HepG2 (cell line): ENCODE results near the gene PRDX2. TPM values are rescaled to one million over a fixed set of nuclear protein-coding genes. Genes with fewer than 3 reads are reported as not detected.

Experiments used
- ATAC-seq: fragments of 200-7000 bp; cut with Tn5 transposase; 3 replicates; pipeline ENCODE4 v1.9.1; 2020; ENCODE audit warnings: mild to moderate bottlenecking, moderate library complexity
- BruUV-seq: library from RNA; stranded (reverse); fragments of 400-500 nt; replicated peaks from 2 replicates; lab custom pipeline; 2021; lab: Mats Ljungman, UMichigan
- CTCF ChIA-PET: fragments of 300-600 bp; formaldehyde crosslinking; extraction: SDS; loops from one replicate; lab custom pipeline; 2021; ENCODE audit warnings: low total read pairs, inconsistent platforms, low intra/inter-chr PET ratio; lab: Yijun Ruan, JAX
- POLR2A ChIA-PET: fragments of 350-600 bp; sonication (Branson Sonifier 250); formaldehyde crosslinking; loops from one replicate; lab custom pipeline; 2020; ENCODE audit warnings: antibody characterized with exemption, inconsistent platforms; lab: Yijun Ruan, JAX
- DNase-seq: peaks from one replicate; pipeline ENCODE4 v3.0.0-alpha.2; 2015; ENCODE audit warnings: low spot score
- FAIRE-seq: peaks from 3 replicates; lab custom pipeline; 2011; peaks lifted over from hg19 to GRCh38; lab: Jason Lieb, UNC
- H2AFZ ChIP-seq: one replicate; pipeline ENCODE4 v1.6.1; 2011; ENCODE audit warnings: low read length, inconsistent platforms
- H3K27ac ChIP-seq: fragments of 300-600 bp; 3 replicates; pipeline ENCODE4 v1.8.0; 2011; ENCODE audit warnings: mixed run types, mild to moderate bottlenecking, mixed read lengths, low read length, inconsistent platforms; ENCODE audit not compliant: insufficient read depth; ENCODE audit errors: extremely low read length
- H3K27me3 ChIP-seq, 2 experiments: fragments of 200-600 bp in 1 of 2; 2 replicates in 1 of 2; 3 replicates in 1 of 2; pipeline versions ENCODE4 v1.6.0 to v1.8.0; 2011; ENCODE audit warnings: low read length in 2 of 2, mild to moderate bottlenecking in 2 of 2, moderate library complexity in 2 of 2, inconsistent platforms in 1 of 2; ENCODE audit not compliant: insufficient read depth in 2 of 2, control insufficient read depth in 1 of 2
- H3K36me3 ChIP-seq, 2 experiments: fragments of 200-600 bp in 1 of 2; replicated peaks in 1 of 2; 2 replicates in 1 of 2; 3 replicates in 1 of 2; pipeline versions ENCODE4 v1.5.1 to v1.8.0; 2011; ENCODE audit warnings: low read length in 2 of 2, inconsistent platforms in 1 of 2; ENCODE audit not compliant: insufficient read depth in 2 of 2, control insufficient read depth in 1 of 2
- H3K4me1 ChIP-seq: 2 replicates; pipeline ENCODE4 v1.5.1; 2012; ENCODE audit warnings: low read length, inconsistent platforms; ENCODE audit not compliant: insufficient read depth
- H3K4me2 ChIP-seq: 2 replicates; pipeline ENCODE4 v1.6.0; 2011; ENCODE audit warnings: low read depth, low read length, inconsistent platforms
- H3K4me3 ChIP-seq, 3 experiments: fragments of 200-600 bp in 1 of 3; sonication (generic), shearing (Covaris generic) in 1 of 3; replicated peaks in 1 of 3; 2 replicates each; pipeline ENCODE4 v1.5.1; 2011 to 2016; ENCODE audit warnings: low read length in 3 of 3, inconsistent platforms in 2 of 3, low read depth in 2 of 3, mild to moderate bottlenecking in 2 of 3, control low read depth in 1 of 3, mixed read lengths in 1 of 3; ENCODE audit not compliant: insufficient read depth in 1 of 3
- H3K79me2 ChIP-seq: one replicate; pipeline ENCODE4 v1.6.1; 2011; ENCODE audit warnings: low read length, inconsistent platforms; ENCODE audit not compliant: insufficient read depth
- H3K9ac ChIP-seq: 2 replicates; pipeline ENCODE4 v1.6.0; 2011; ENCODE audit warnings: mild to moderate bottlenecking, low read depth, low read length, inconsistent platforms; ENCODE audit not compliant: insufficient read depth
- H3K9me3 ChIP-seq: 2 replicates; pipeline ENCODE4 v1.5.1; 2012; ENCODE audit warnings: mild to moderate bottlenecking, low read length
- H4K20me1 ChIP-seq: 2 replicates; pipeline ENCODE4 v1.6.0; 2011; ENCODE audit warnings: inconsistent platforms, mild to moderate bottlenecking, low read length, moderate library complexity; ENCODE audit not compliant: insufficient read depth
- ESRRA ChIP-seq: sonication (generic); formaldehyde crosslinking; IDR thresholded peaks from 2 replicates; pipeline ENCODE4 v1.5.1; 2020; ENCODE audit warnings: mild to moderate bottlenecking, low read depth, missing genetic modification reagents
- MTA1 ChIP-seq: sonication (generic); formaldehyde crosslinking; IDR thresholded peaks from 2 replicates; pipeline ENCODE4 v1.4.0; 2020; ENCODE audit warnings: missing genetic modification reagents, mild to moderate bottlenecking, borderline replicate concordance
- NFYC ChIP-seq: IDR thresholded peaks from 2 replicates; pipeline ENCODE4 v1.6.1; 2016; ENCODE audit warnings: missing genetic modification reagents, missing compliant biosample characterization
- SKIL ChIP-seq: sonication (generic); formaldehyde crosslinking; IDR thresholded peaks from 2 replicates; pipeline ENCODE4 v1.8.0; 2022; ENCODE audit warnings: missing genetic modification reagents, mild to moderate bottlenecking, moderate library complexity, borderline replicate concordance
- SPEN ChIP-seq: sonication (generic); formaldehyde crosslinking; IDR thresholded peaks from 2 replicates; pipeline ENCODE4 v1.5.1; 2020; ENCODE audit warnings: low read depth, mild to moderate bottlenecking, missing genetic modification reagents
- ZBTB3 ChIP-seq: sonication (generic); formaldehyde crosslinking; IDR thresholded peaks from 2 replicates; pipeline ENCODE4 v1.4.0; 2020; ENCODE audit warnings: low read depth, mild to moderate bottlenecking, moderate library complexity, missing genetic modification reagents, borderline replicate concordance
- ZNF609 ChIP-seq: sonication (generic); formaldehyde crosslinking; IDR thresholded peaks from 2 replicates; pipeline ENCODE4 v1.4.0; 2020; ENCODE audit warnings: mild to moderate bottlenecking, missing genetic modification reagents, borderline replicate concordance
- ZNF687 ChIP-seq: sonication (generic); formaldehyde crosslinking; IDR thresholded peaks from 2 replicates; pipeline ENCODE4 v1.5.1; 2020; ENCODE audit warnings: mild to moderate bottlenecking, missing genetic modification reagents, moderate library complexity
- ZNF749 ChIP-seq: sonication (generic); formaldehyde crosslinking; IDR thresholded peaks from 2 replicates; pipeline ENCODE4 v1.8.0; 2022; ENCODE audit warnings: mild to moderate bottlenecking, missing genetic modification reagents, moderate library complexity, borderline replicate concordance
- ZNF768 ChIP-seq: sonication (generic); formaldehyde crosslinking; IDR thresholded peaks from 2 replicates; pipeline ENCODE4 v1.4.0; 2020; ENCODE audit warnings: missing genetic modification reagents
- WGBS: methylation state at CpG from one replicate; pipeline ENCODE4 v1.1.6; 2017; ENCODE audit warnings: low lambda C conversion rate; 5-methylcytosine and 5-hydroxymethylcytosine counted together
- in situ Hi-C: cut with HindIII; loops from 2 replicates; pipeline ENCODE4 v1.10.0; 2017; ENCODE audit warnings: low pct_unique_long_range_greater_than_20kb; ENCODE audit not compliant: extremely low pct_ligation_motif_present
- intact Hi-C: fragments of 100-400 bp; cut with micrococcal nuclease; formaldehyde crosslinking; loops from one replicate; pipeline ENCODE4 v1.10.0; 2022; ENCODE audit not compliant: unreplicated experiment
- polyA plus RNA-seq, 8 experiments: library from polyadenylated mRNA; depleted of rRNA in 3 of 8; stranded (reverse) in 7 of 8; unstranded in 1 of 8; fragments of >200 nt; fragmentation: Illumina TruSeq in 4 of 8; extraction: Trizol in 4 of 8; gene quantifications; 2 replicates each; pipeline versions ENCODE4 v1.2.1 to v1.2.3, GENCODE V29; 2011 to 2016; ENCODE audit warnings: low read depth in 4 of 8, missing spikeins in 1 of 8, mixed read lengths in 1 of 8; ENCODE audit not compliant: insufficient read depth in 1 of 8
- total RNA-seq, 5 experiments: library from RNA; depleted of rRNA; stranded (reverse); fragments of >200 nt; fragmentation: Illumina TruSeq; extraction: Trizol; gene quantifications; 2 replicates each; pipeline ENCODE4 v1.2.3, GENCODE V29; 2016; ENCODE audit warnings: low read depth in 1 of 5

Gene PRDX2
- total and polyA plus RNA-seq, 2 of the 13 experiments (the other 11 are each of a cell fraction or from before 2014, with no cell fraction given), result 218 to 381 TPM

GRCh38 chr19:12784394-12784870, 17.2 kb downstream of the PRDX2 start (continued):
- peak; percentile 75 for TF ChIP-seq ZNF768
- no peak for TF ChIP-seq MTA1 (CRISPR knock-in tag)
- 0 out of 2 replicates have a peak, but pooled peaks have one; percentile 21 for TF ChIP-seq SPEN

- no peaks in the 10 kb centered on the region for H4K20me1 ChIP-seq
- peak overlapping the region; percentile 22 to 73 (median 30); a peak in 4 of 6 replicates for H3K4me3 ChIP-seq
- POLR2A ChIA-PET, result interaction anchor here (1.0 to 3.9 kb wide), 2 partner anchors 8 to 23 kb away, joined by 3 to 38 read pairs; partner anchors contain the start of gene JUNB
- no peak overlapping the region for H2AFZ ChIP-seq
- H3K36me3 ChIP-seq, result no peaks in the 10 kb centered on the region
- peak overlapping the region; percentile 92 for H3K4me2 ChIP-seq
- H3K27me3 ChIP-seq, result no peaks in the 10 kb centered on the region; a peak in 3 of 5 replicates
- peak; percentile 47 for ATAC-seq
- no peaks in the 10 kb centered on the region for H3K79me2 ChIP-seq
- CTCF ChIA-PET, result no interaction called here
- in situ Hi-C loops, result no loop called here
- FAIRE-seq, result peak; percentile 23
- no peak overlapping the region for H3K27ac ChIP-seq
- no peaks in the 10 kb centered on the region for H3K9me3 ChIP-seq
- H3K4me1 ChIP-seq, result peaks cover 85% of the 10 kb centered on the region
- no peak overlapping the region for H3K9ac ChIP-seq
- WGBS, result no CpG with 5 or more reads among the region's 19 CpGs
- intact Hi-C loops, result no loop called here
- no TSS peak for BruUV-seq
- DNase-seq, result peak; percentile 45
- no peak for TF ChIP-seq ZBTB3 (CRISPR knock-in tag)
- 0 out of 2 replicates have a peak, but pooled peaks have one; percentile 15 for TF ChIP-seq ESRRA (CRISPR knock-in tag)
- TF ChIP-seq NFYC (CRISPR knock-in tag), result no peak
- TF ChIP-seq ZNF749 (CRISPR knock-in tag), result no peak
- TF ChIP-seq SKIL (CRISPR knock-in tag), result peak; percentile 99
- TF ChIP-seq ZNF687, result peak; percentile 49; the same call in 1 of the 2 replicates
- TF ChIP-seq ZNF609 (CRISPR knock-in tag), result peak; percentile 69; the same call in 1 of the 2 replicates
These were observed 17.7 kb downstream of the PRDX2 start for GRCh38 chr19:12783849-12784393.
